Measurements from ENCODE around the gene PNRC1.
"Not testable (repeated sequence)": the region's sequence is repeated elsewhere in the genome, so short reads cannot be mapped to it uniquely, and the experiment has no call there.

The PNRC1 gene

DNA sequence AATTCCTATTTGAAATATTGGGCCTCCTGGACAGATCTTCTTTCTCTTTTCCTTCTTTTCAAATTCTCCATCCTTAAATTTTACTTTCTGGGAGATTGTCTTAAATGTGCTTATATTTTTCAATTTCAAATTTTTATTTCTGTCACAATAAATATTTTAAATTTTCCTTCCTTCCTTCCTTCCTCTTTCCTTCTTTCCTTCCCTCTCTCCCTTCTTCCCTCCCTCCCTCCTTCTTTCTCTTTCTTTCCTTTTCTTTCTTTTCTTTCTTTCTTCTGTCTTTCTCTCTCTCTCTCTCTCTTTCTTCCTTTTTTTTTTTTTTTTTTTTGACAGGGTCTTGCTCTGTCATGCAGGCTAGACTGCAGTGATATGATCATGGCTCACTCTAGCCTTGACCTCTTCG lies 16.7 kb upstream of the PNRC1 start:
- no peak for DNase-seq

DNA sequence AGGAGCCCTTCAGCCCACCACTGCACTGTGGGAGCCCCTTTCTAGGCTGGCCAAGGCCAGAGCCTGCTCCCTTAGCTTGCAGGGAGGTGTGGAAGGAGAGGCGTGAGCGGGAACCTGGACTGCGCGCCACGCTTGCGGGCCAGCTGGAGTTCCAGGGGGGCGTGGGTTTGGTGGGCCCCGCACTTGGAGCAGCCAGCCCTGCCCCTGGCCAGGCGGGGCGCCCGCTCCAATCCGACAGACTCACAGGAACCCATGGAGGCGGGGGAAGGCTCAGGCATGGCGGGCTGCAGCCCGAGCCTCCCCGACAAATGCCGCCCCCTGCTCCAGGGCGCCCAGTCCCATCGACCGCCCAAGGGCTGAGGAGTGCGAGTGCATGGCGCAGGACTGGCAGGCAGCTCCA lies 15.6 kb upstream of the PNRC1 start:
- not testable (repeated sequence) for DNase-seq

DNA sequence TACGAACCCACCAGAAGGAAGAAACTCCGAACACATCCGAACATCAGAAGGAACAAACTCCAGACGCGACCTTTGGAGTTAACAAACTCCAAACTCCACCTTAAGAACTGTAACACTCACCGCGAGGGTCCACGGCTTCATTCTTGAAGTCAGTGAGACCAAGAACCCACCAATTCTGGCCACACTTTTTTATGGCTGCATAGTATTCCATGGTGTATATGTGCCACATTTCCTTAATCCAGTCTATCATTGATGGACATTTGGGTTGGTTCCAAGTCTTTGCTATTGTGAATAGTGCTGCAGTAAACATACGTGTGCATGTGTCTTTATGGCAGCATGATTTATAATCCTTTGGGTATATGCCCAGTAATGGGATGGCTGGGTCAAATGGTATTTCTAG lies 14.4 kb upstream of the PNRC1 start:
- DNase-seq, result not testable (repeated sequence)

DNA sequence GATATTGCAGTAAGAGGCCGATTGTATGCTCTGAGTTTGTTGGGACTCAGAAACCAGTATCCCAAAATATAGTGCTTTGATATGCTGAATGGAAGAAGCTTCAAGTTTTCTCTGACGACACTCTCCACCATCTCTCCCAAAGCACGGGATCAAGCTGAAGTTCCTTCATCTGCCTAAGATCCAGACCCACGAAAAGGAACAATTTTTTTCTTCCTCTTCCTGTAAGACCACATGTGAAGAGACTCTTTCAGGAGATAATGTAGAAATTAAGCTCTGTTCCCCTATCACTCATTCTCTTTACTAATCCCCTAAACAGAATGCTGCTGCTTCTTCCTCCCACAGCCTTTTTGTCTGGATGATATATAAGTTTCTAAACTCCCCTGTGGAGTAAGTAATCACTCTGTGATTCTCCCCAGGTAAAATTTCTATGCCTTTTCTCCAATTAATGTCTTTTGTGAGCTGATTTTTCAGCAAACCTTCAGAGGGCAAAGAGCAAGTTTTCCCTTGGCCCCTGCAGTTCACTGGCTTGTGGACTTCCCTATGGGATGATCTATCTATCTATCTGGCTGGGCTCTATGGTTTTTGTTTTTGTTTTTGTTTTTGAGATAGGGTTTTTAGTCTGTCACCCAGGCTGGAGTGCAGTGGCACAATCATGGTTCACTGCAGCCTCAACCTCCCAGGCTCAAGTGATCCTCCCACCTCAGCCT lies 13.5 kb upstream of the PNRC1 start:
- no peak for DNase-seq

DNA sequence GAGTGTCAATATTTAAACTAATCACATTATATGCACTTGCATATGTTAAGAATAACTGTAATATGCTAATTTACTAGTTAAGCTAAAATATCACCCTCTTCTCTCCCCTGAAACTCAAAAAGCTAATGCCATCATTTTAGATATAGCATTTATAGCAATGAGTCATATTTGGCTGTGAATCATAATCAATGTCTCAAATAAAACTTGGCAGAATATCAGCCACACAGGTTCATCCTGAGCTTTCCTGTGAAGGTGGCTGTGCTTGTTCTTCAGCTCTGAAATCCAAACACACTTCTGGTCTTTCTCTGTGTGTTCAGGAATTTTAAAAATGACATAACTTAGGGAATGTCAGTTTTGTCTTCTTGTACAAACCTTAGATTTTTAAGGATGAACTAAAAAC lies 12.8 kb upstream of the PNRC1 start:
- DNase-seq, result no peak

DNA sequence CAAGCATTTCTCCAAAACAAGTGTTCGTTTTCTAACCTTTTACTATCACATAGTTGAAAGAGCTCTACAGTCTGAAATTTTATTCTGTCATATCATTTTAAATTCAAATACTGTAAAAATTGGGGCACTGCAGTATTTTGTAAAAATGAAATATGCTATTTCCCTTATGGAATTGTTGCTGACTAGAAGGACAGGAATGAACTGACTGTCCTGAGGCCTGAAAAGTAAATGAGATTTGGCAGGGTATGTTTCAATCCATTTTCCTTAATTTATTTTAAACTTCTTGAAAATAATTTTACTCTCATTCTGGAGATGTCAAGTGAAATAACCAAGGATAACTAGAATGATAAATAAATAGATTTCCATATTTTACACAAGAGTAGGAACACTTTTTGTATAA lies 11.9 kb upstream of the PNRC1 start:
- DNase-seq, result no peak

DNA sequence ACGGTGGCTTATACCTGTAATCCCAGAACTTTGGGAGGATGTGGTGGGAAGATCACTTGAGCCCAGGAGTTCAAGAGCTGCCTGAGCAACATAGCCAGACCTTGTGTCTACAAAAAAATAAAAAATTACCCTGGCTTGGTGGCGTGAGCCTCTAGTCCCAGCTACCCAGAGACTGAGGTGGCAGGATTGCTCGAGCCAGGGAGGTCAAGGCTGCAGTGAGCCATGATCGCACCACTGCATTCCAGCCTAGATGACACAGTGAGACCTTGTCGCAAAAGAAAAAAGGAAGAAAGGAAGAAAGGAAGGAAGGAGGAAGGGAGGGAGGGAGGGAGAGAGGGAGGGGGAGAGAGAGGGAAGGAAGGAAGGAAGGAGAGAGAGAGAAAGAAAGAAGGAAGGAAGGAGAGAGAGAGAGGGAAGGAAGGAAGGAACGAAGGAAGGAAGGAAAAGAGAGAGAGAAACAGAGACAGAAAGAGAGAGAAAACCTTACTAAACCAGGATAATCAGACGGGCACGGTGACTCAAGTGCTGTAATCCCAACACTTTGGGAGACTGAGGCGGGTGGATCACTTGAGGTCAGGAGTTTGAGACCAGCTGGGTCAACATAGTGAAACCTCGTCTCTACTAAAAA lies 10.9 kb upstream of the PNRC1 start:
- no peak for DNase-seq

DNA sequence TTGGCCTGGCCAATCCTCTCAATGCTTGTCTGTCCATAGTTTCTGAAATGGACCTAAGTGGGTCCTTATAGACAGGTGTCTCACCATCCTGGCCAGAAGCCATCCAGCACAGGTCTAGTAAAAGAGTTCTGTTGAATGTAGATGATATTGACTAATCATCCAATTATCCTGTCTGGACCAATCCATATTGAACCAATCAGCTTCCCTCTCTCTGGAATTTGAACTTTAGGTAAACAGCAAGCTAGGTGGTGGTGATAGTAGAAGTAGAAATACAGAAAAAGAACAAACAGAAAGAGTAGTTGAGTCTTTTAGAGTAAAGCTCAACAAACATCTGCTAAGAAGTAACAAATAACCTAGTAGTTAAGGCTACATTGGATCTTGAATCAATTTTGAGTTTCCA lies 9.5 kb upstream of the PNRC1 start:
- DNase-seq, result no peak

DNA sequence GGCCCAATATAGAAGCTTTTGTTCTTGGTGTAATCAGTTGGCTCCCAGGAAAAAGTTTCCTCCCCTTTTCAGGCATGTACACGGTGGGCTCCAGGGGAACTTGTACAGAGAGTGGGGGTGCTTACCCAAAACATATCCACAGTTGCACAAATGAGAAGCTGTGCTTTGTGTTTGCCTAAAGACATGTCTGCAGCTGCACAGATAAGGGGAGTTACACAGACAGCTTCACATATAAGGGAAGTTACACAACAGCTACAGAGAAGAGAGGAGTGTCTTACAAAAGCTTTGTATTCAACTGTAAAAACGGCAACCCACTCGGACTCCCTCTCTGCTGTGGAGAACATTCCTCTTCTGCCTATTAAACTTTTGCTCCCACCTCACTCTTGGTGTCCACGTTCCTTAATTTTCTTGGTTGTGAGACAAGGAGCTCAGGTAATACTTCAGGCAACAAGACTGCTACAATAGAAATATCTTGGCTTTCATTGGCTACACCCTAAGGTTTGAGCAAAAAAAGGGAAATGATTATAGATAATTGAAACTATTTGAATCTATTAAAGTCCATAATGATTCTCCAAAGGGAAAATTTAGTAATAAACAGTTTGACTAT lies 7.4 kb upstream of the PNRC1 start:
- DNase-seq, result no peak

DNA sequence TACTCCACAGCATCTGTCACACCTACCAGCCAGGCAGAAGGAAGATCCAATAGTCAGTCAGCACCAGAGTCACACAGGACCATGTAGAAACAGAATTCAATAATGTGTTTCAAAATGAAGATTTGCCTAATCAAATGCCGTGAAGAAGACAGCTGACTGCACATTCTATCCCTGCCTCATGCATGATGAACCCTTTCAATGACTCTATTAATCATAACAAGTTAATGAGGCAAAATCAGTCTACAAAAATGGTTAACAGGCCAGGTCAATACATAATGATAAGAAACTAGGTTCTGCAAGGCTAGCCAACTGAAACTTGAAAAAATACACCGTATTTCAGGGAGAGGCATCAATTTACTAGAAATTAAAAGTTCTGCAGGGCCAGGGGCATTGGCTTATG lies 6.7 kb upstream of the PNRC1 start:
- DNase-seq, result no peak

DNA sequence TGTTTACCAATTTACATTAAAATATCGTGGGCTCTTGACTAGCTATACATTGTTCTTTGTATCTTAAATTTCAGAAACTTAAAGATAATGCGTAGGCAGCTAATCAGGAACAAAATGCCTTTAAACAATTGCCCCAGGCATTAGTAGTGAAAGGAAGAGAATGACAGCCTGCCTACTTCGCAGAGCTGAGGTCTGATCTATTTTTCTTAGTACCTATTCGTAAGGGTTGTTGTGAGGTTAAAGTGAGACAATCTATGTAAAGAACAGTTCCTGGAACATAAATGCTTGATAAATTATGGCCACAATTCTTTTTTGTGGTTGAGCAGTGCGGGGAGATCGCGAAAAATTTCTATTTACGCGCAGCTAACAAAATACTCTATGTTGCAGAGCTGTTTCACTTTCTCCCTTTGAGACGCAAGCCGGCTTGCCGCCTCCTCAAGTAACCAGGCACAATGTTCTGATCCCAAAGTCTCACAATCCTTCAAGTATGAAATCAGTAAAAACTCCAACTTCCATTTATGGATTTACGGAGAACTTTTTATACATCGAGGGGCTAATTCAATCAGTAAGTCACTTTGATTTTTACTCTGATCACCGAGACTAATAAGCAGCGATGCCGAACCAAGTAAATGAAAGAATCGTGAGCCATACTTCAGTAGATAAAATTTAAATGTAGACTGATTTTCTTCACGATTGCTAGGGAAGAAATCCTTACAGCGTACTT lies 878 bp upstream of the PNRC1 start:
- DNase-seq, result peak; percentile 58

DNA sequence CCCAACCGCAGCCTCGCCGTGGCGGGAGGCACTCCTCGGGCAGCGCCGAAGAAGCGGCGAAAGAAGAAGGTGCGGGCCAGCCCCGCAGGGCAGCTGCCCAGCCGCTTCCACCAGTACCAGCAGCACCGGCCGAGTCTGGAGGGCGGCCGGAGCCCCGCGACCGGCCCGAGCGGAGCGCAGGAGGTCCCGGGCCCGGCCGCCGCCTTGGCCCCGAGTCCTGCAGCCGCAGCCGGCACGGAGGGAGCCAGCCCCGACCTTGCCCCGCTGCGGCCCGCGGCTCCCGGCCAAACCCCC lies 525 bp downstream of the PNRC1 start:
- DNase-seq, result no peak

DNA sequence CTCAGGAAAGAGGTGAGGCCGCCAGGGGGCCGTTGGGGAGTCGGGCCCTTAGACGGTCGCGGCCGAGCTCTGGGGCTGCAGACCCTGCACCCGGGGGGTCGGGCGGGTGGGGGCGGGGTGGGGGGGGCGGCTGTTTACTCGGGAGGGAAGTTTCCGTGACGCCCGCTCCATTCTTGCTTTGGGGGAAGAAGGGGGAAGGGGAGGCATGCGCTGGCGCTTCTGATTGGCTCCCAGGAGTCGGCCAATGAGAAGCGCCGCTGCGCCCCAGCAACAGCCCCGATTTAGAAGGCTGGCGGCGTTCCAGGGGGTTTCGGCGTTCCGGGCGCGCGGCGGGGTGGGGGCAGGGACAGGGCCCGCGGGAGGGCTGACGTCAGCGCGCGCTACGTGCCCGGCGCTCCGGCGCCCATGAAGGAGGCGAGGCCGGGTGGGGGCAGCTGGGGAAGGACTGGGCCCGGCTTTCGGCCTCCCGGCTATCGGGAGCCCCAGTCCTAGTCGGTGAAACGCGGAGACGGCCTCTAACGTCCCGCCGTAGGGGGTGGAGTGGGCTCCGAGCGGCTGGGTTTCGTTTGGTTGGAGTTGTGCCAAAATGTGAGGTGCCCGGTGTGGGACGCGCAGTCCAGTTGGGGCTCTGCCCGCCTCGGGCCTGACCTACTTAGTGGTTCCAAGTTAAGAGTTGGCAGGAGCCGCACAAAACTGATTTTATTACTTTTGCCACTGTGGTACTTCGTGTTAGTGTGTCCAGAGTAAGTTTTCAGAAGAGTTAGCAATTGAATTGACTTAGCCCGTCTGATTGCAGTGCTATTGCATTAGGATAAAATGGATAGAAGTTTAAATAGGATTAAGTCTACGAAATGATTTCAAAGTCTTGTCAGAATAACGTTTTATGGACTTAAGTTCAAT lies 1.1 kb downstream of the PNRC1 start:
- peak; percentile 99 for DNase-seq

DNA sequence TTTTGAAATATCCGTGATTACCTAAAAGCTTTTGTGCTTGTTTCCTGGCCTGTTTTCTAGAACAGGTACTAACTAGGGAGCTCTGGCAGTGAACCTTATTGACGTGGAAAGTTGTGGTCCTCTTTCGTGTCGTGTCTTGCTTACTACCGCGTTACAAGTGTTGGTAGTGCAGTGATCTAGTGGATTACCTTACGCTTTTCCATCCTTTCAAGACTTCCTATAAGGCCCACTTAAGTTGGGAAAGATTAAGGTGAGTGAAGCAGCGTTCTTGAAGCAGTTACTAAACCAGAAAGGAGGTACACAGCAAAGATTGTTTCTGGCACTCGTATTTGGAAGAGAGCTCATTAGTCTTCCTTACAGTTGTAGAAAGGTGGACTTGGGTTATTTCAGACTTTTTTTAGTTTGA lies 1.9 kb downstream of the PNRC1 start:
- no peak for DNase-seq

DNA sequence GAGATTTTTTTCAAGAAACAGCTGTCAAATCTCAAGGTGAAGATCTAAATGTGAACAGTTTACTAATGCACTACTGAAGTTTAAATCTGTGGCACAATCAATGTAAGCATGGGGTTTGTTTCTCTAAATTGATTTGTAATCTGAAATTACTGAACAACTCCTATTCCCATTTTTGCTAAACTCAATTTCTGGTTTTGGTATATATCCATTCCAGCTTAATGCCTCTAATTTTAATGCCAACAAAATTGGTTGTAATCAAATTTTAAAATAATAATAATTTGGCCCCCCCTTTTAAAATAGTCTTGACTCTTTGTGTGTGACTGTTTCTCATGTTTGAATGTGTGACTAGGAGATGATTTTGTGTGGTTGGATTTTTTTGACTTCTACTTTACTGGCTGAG lies 4.0 kb downstream of the PNRC1 start:
- DNase-seq, result no peak

DNA sequence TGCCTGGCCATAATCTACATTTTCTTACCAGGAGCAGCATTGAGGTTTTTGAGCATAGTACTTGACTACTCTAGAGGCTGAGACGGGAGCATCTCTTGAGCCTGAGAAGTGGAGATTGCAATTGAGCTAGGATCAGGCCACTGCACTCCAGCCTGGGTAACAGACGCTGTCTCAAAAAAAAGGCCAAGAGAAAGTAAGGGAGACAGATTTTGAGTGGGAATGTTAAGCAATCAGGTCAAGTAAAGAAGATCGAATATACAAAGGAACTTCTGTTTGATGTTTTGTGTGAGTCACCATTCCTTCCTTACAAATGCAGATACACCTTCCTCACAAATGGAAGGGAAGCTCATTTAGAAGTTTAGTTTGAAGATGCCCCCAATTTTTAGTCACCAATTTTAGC lies 4.4 kb downstream of the PNRC1 start:
- DNase-seq, result no peak

DNA sequence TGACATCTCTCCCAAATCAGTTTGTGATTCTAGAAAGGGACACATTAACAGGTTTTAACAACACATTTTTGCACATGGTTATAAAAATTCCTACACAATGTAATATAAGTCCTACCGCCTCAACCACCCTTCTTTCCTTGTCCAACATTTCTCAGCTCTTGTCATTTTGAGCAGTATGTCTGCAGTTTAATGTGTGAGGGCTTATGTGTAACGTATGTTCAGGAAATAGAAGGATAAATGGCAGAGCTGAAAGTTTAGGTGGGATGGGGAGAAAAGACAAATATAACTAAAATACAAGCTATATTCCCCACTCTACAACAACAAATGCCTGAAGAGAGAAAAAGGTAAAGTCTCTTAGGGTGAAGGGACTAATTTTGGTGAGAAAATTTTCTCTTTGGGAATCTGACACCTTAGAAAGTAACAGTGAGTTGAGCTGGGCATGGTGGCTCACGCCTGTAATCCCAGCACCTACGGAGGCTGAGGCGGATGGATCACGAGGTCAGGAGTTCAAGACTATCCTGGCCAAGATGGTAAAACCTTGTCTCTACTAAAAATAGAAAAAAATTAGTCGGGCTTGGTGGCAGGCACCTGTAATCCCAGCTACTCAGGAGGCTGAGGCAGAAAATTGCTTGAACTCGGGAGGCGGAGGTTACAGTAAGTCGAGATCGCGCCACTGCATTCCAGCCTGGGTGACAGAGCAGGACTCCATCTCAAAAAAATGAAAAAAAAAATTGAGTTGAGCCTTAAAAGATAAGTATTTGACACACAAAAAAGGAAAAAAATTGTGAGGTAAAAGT lies 5.1 kb downstream of the PNRC1 start:
- DNase-seq, result no peak

DNA sequence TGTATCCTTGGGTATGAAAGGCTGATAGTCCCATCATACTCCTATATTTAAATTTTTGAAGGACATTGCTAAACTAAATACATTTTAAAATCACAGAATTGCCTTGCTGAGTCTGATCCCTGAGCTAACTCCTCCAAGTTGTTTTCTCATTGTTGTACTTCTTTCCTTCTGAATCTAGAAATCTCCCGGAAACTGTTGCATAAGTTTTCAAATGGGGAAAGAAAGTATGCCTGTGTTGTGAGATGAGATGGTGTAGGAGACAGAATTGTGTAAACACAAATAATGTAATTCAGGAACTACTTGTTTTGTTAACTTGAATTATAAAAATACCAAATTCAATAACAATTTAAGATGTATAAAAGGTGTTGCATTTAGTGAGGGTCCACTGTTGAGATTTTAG lies 7.3 kb downstream of the PNRC1 start:
- DNase-seq, result no peak

DNA sequence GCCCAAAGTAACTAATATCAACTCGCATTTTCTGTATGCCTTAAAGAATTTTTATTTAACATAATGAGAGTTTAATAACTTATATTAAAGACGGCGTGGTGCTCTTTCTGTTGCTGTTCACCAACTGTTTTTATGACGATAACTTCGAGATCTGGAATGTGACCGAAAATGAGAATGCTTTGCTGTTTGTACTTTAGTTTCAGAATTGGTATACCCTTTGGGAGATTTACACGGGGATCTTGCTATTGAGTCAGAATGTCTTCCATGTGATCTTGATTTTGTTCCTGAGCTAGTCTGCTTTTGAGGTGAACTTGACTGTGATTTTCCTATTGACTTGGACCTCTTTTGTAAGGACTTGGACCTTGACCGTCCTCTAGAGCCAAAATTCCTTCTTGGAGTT lies 17.9 kb downstream of the PNRC1 start:
- no peak for DNase-seq

DNA sequence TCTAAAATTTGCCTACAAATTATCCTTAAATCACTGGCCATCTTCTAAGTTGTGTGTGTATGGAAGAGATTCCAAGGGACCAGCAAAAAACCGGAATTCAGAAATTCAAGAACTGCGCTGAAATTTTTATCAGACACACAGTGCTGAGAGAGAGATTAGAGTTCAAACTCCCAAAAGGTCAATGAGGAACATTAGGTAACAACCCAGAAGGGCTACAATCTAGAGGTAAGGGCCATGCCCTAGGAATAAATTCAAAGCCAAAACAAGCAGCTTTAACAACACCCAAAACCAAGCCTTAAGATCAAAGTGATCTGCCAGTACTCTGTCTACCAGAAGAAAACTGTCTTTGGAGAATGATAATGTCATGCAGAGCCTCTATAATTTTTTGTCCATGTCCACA lies 19.6 kb downstream of the PNRC1 start:
- no peak for DNase-seq

DNA sequence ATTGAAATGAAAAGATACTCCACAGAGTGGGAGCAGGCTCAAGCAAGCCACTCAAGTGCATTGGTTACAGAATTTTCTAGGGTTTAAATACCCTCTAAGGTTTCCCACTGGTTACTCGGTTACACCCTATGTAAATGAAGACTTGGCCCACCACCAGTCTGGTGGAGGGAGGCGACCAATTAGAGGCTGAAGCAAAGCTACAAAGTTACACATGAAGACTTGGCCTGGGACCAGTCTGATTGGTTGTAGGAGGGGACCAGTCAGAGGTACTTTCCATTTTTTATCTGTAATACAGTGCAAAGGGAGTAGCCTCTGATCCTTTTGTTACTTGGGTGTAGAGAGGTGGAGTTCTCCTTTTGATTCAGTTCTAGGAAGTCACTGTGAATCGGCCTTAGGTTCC lies 29.7 kb downstream of the PNRC1 start:
- DNase-seq, result no peak

DNA sequence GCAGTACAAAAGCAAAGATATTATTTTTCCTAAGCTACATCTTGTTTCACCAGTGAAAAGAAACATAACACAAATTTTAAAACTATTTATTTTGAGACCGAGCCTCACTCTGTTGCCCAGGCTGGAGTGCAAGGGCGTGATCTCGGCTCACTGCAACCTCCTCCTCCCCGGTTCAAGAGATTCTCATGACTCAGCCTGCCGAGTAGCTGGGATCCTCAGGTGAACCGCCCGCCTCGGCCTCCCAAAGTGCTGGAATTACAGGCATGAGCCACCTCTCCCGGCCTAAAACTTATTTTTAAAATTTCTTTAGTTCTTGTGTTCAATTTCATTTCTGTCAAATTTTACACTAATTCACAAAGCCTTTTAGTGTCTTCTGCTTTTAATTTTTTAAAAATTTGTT lies 31.4 kb downstream of the PNRC1 start:
- DNase-seq, result no peak
